HG03575 (cell line): ENCODE data around the gene MYO5B.

Experiments
- ATAC-seq: cut with Tn5 transposase; IDR thresholded peaks from one replicate; pipeline ENCODE4 v1.9.1; 2021; ENCODE audit not compliant: unreplicated experiment, insufficient number of reproducible peaks, low FRiP score; ENCODE audit errors: extremely low read depth

The MYO5B gene

DNA sequence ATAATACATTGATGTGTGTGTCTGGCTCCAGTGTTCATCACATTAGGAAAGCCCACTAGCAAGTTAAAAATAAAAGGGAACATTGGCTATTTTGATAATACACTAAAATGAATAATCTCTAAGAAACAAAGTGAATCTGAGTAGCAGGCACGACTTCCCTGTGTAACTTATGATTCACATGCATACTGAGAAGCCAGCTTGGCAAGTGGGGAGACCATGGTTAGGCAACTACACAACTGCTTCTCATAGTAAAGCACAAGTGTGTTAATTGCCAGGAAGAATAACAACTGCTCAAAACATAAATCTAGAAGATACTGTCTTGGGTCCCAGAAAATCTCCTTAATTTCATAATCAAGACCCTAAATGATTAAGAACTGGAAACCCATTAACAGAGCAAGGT, 4.0 kb downstream of the MYO5B start:
- no peak for ATAC-seq

DNA sequence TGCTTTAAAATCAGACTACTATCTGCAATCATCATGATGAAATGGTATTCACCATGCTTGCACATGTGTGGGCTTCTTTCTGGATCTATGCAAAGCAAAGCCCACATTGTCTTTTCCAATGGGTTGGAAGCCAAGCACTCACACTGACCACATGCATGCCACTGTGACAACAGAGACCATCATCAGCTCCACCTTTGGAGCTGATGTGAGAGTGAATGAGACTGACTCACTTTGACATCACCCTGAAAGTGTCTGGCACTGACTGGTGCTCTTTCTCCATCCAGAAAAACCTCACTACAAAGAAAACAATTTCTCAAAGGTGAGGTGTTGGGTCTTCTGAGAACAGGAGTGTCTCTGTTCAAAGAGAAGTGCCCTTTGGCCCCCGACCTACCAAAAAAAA, 4.7 kb downstream of the MYO5B start:
- no peak for ATAC-seq

DNA sequence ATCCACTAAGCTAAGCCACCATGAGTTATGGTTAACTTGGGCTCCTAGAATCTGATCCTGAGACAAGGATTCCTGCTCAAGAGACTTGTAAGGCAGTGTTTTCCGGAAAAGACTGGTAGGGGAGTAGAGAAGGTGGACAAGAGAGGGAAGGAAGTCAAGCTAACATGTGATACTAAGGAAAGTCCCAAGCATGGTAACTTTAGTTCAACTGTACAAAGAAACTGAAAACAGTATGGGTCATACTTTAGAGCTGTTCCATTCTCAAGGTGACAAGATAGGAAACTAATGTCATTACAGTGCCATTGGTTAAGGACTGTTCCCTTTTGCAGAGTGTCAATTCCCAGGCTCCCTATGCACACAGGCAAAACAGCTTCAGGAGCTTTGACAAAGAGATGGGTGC, 5.8 kb downstream of the MYO5B start:
- no peak for ATAC-seq

DNA sequence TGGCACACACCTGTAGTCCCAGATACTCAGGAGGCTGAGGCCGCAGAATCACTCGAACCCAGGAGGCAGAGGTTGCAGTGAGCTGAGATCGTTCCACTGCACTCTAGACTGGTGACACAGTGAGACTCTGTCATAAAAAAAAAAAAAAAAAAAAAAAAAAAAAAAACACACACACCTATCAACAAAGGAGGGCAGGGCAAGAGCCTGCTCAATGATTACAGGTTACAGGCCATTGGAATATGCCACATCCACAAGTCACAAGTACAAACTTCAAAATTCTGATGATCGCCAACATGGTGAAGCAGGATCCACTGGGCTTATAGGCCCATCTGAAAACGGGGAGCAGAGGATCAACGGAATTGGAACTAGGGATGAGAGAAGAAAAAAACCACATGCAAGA, 6.3 kb downstream of the MYO5B start:
- ATAC-seq = no peak

DNA sequence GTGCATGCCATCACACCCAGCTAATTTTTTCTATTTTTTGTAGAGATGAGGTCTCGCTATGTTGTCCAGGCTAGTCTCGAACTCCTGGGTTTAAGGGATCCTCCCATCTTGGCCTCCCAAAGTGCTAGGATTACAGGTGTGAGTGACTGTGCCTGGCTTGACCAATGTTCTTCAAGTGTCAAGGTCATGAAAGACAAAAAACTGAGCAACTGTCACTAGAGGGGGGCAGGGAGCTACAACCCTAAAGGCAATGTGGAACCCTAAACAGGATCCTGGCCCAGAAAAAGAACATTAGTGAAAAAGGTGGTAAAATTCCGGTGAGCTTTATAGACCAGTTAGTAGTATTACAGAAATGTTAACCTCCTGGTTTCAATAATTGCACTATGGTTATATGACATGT, 7.3 kb downstream of the MYO5B start:
- ATAC-seq = no peak

DNA sequence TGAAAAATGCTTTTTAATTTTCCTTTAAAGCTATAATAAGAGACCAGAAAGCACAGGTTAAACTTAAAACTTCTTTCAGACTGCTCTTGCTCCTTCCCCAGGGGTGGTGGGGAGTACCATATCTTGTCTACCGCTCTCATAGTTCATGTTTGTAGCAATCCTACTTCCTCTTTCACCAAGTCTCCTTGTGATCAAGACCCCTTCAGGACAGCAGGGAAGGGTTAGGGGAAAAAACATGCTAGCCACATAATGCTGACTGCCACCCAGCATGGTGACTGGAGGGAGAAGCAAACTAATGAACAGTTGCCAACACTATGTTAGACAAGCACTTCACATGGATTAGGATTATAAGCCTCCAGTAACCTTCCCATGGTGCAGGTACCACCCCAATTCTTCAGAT, 8.6 kb downstream of the MYO5B start:
- no peak for ATAC-seq

DNA sequence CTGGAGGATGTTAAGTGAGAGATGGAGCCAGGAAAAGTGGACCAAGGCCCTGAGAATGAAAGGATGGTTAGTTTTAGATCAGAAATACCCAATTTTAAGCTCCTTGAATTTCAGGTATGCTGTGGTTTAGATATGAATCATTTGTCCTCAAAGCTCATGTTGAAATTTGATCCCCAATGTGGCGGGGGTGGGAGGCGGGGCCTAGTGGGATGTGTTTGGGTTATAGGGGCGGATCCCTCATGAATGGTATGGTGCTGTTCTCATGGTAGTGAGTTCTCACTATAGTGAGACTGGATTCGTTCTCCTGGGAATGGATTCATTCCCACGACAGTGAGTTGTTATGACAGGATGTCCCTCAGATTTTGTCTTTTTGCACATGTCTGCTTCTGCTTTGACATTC, 11.4 kb downstream of the MYO5B start:
- no peak for ATAC-seq

DNA sequence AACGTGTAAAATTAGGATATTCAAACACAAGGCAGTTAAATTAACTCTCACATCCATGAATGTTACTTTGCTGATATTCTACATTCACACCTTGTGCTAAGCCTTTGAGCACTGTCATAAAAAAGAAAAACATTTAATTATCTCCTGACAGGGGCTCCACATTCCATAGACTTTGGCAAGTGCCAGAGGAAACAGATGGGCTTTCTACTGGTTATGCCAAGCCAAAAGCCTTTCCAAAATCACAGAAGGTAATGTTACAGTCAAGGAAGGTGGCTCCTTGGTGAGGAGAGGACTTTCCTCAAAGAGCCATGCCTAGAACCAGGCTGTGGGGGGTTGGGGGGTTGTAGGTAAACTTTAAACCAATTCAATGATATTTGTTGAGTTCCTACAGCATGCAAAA, 12.4 kb downstream of the MYO5B start:
- ATAC-seq = no peak

DNA sequence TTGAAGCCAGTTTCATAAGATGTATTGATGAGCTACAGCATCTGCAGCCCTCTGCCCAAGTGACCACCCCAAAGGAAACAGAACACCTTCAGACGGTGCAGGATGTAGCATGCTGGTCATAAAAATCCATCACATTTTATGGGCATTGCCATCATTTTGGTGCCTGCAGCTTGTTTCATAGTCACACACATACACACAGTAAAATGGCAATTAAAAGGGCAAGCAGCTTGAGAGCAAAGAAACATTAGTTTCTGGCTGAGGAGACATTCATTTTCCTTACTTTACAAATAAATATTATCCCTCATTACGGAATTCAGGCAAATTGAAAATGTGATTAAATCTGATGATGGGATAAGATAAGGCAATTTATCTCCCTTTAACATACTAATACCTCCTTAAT, 13.4 kb downstream of the MYO5B start:
- no peak for ATAC-seq

DNA sequence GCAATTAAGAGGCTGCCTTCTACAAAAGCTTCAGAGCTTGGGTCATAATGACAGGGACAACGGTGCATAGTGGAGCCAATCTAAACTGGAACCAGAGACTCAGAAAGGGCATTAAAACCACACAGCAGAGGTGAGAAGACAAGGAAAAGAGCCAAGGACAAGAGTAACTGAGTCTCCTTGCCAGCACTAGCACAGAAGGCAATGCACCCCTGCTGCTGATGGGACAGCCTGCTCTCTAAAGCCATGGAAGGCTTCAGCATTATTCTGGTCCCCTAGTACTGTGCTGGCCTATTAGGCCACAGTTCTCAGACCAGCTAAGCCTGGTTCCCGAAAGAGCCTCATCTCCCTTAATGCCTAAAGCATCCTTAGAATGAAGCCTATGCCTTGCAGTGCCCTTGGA, 15.5 kb downstream of the MYO5B start:
- ATAC-seq = no peak

DNA sequence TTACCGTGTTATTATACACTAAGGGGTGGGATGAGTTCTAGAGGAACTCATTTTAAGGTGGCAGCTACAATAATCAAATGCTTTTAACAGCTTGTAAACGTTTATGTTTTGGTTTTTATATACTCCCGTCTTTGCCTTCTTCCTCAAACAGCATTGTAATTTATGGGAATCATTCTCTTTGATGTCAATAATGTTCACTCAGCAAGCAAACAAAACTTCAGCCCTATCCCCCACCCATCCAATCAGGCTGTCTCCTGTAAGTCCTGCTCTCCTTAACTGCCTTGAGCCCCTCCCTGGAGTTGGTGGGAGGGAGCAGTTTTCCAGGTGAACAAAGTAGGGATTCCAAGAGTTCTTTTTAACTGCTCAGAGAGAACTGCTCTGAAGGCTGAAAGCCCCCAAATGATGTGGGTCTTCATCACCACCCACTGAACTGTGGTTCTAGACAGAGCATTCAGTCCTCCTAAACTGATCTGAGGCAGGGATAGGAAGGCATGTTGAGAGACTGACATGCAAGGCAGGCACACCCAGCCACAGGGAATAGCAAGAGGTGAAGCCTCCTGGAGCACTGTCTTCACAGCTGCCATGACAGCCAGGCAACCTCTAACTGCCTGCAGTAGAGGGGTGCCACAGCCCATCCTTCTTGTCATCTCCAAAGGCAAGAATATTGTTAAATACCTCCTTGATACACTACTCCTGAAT, 17.5 kb downstream of the MYO5B start:
- ATAC-seq = no peak

DNA sequence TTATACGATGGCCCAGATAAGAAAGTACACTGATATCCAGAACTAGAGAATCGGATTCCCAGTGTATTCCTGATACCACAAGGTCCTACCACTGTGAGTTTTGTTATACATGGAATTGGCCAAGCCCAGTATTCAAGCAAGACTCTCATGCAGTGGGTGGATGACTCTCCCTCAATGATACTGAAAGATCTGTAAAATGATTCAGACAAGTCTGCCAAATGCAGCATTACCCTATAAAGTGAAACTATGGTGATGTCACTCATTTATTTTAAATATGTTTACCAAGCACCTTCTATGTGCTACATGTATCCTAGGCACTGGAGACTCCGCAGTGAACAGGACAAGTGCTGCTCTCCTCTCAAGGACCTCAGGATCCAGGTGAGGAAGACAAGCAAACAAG, 22.6 kb downstream of the MYO5B start:
- ATAC-seq = no peak

DNA sequence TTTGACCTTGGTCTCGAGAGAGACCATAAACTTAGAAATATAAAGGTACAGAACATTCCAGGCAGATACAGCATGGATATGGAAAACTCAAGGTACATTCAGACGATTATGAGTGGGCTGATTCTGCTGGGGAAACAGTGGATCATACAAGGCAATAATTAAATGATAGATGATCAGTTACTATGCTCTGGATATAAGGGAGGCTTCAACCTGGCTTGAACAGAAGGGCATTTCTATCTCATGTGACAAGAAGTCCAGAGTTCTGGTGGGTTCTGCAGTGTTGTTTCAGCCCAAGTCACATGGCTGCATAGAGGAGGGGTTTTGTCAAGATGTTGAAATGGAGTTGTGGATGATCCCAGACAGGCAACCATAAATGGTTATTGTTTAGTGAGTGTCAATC, 23.5 kb downstream of the MYO5B start:
- ATAC-seq = no peak

DNA sequence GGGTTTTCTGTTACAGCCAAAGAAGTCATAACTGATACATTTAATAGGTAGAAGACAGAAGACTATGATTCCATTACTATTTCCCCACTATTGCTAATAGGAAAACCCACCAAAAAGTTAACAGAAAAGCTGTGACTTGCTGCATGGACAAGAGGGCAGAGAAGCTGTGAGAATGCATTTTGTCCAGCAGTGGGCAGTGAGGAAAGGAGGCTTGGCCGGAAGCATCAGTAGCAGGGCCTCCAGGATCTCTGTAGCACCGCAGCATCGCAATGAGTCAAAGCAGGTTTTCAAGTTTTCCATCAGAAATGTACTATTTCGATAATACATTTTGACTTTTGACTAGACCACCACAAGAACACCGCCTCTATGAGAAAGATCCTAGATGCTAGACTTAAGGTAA, 24.9 kb downstream of the MYO5B start:
- no peak for ATAC-seq

DNA sequence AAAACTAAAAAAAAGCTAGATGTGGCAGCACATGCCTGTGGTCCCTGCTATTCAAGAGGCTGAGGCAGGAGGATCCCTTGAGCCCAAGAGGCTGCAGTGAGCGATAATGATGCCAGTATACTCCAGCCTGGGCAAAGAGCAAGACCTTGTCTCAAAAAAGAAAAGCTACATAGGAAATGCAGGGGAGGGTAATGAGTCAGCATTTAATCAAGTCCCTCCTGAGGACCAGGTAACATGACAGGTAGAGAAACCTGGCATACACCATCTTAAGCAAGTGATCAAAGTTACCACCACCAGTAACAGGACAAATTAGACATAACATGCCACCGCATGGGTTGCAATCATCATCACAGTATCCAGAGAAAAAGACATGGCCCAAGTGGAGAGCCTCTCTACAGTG, 25.8 kb downstream of the MYO5B start:
- ATAC-seq = no peak

DNA sequence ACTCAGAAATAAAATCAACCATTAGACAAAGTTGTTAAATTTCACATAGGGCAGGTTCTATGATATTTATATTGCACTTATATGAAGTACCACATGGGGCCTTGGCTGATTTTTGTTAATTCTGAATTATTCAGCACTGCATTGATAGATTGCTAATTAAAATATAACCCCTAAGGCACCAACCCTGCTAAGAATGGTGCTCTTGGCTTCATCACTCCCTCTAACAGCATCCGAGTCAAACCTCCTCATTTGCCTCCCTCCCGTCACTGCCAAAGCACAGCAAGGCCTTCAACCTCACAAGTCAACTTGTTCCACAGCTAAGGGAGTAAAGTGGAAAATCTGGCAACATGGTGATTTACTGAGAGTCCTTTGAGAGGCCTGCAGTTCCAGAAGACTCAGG, 27.0 kb downstream of the MYO5B start:
- ATAC-seq = no peak

DNA sequence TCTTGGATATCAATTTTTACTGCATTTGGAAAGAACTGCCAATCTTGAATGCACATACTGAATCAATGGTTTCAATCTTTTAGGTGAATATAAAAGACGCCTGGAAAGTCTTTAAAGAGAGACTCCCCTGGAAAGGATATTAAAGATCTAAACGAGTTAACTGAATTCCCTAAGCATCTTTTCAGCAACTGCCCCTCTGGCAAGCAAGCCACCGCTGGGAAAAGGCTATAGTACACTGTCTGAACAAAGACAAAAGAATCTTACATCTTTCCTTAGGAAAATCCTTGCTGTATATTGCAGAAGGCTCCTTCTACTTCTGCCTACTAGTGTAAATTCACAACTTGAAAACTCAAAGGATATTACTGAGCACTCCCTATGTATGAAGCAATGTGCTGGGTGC, 28.0 kb downstream of the MYO5B start:
- ATAC-seq = no peak

DNA sequence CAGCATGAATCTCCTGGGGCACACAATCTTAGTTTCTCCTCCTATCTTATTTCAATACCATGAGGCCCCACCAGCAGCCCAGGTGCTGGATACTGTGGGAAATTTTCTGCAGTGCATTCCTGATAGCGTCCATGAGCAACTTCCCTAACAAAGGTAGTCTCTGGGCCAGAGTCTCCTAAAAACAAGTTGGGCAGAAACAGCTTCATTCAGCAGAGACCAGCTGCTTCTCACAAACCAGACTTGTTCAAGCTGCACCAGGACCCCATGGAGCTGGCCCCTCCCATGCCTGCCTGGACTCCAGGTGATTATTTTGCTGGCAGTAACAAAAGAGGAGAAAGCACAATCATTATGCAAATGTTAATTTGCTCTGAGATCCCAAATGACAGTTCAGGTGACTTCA, 31.4 kb downstream of the MYO5B start:
- ATAC-seq = no peak

DNA sequence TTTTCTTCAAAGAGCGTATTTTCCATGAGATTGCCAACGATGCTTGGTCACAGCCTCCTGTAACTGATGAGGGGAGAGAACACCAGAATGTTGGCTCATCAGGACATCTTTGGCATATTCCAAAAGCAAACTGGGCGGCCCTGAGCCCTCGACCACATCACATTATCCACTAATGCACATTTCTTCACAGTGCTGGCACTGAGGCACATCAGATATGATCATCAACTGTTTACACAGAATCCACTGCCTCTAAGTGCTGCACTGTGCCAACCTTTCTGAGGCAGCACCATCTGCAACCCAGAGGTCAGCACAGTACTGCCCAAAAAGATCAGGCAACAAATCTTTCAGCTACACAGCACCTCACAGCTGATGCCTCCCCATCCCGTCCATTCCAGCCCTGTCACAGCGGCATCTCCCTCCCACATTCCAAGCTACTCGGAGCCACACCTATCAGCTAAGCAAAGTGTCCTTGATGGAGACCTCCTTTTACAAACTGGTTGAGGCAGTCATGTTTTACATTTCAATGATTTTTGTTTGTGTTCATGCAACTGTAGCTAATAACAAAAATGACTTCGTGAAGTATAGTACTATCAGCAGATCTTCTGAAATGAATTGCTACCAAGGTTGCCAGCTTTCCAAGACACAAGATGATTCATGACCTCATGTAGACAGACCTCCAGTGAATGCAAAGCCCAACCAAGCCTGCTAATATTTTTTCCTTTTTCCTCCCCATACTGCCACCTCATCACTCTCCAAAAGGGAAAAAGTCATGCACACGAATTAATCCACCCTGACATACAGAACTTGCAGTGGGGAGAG, 32.3 kb downstream of the MYO5B start:
- no peak for ATAC-seq

DNA sequence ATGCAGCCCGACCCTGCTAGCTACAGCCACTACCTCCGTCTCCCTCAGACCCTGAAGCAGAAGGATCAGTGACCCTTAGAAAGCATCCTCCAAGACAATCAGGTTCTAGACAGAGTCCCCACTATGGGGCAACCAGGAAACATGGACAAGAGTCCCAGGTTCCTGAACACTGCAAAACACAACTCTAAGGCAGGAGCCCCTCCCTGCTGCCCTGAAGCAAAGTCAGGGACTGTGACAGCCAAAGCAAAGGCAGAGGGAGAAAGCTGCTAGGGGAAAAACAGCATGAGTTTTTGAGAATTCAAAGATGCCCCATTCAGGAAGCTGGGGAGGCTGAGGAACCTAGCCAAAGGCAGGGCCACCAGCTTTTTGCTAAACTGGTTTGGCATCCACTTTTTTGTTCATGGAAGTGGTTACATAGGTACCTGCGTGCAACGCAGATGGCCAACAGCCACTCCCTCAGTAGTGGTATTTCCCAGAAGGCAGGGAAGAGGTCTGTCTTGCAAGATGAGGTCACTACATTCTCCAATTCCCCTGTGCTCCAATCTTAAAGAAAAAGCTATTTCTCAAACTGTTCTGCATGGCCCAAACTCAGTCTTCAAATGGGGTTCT, 33.2 kb downstream of the MYO5B start:
- ATAC-seq = no peak
